ENCODE data around the gene SLC66A3. TPM values are rescaled to one million over a fixed set of nuclear protein-coding genes. Genes with fewer than 3 reads are reported as not detected.

The SLC66A3 gene
- total RNA-seq, 1 donor from 2014 or later: 6.0 TPM

DNA sequence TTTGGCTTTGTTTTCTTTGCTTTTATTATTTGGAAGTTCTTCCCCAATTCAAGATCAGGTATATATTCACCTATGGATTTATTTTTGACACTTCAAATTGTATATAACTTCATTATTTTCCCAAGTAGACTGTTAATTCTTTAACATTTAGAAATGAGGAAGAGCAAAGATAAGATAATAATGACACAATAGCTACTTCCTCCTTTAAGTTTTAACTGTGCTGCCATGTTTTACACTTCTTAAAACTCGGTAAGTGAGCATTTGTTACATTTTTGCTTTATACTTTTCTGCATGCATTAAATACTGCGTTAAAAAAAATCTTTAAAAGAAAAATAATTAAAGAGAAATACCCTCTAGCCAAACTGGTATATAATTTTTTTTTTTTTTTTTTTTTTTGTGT lies 32.5 kb downstream of the SLC66A3 start:
- H3K27me3 Mint-ChIP-seq (ENCODE audit: low read depth): no peaks in the 10 kb centered on the region
- H3K27ac Mint-ChIP-seq: no peak overlapping the region
- H3K9me3 Mint-ChIP-seq: no peaks in the 10 kb centered on the region
- peaks cover 20% of the 10 kb centered on the region for H3K36me3 Mint-ChIP-seq
- H3K4me1 Mint-ChIP-seq: peaks cover 2% of the 10 kb centered on the region
- TF ChIP-seq, protein P1, sequence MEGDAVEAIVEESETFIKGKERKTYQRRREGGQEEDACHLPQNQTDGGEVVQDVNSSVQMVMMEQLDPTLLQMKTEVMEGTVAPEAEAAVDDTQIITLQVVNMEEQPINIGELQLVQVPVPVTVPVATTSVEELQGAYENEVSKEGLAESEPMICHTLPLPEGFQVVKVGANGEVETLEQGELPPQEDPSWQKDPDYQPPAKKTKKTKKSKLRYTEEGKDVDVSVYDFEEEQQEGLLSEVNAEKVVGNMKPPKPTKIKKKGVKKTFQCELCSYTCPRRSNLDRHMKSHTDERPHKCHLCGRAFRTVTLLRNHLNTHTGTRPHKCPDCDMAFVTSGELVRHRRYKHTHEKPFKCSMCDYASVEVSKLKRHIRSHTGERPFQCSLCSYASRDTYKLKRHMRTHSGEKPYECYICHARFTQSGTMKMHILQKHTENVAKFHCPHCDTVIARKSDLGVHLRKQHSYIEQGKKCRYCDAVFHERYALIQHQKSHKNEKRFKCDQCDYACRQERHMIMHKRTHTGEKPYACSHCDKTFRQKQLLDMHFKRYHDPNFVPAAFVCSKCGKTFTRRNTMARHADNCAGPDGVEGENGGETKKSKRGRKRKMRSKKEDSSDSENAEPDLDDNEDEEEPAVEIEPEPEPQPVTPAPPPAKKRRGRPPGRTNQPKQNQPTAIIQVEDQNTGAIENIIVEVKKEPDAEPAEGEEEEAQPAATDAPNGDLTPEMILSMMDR (IDR thresholded peaks at IDR 0.05; ENCODE audit: unreplicated experiment): no peak
- H3K4me3 Mint-ChIP-seq: no peak overlapping the region
- DNase-seq (ENCODE audit: low spot score in 2 of 2, unreplicated experiment in 2 of 2): no peak

DNA sequence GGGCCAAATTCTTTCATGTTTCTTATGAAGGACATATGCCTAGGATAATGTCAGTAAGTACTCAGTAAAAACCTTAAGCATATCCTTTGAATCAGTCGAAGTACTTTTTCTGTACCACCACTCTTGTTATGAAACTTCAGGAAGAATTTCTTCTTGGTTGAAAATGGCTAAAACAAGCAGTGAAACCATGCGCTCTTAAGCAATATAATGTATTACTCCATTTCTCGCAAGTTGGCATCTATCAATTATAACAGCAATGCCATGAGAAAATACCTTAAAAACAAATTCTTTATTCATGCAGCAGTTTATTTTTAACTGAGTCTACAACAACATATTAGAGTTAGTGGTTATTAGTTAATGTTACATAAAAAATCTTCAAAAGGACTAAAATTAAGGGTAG lies 41.0 kb downstream of the SLC66A3 start:
- Mint-ChIP-seq H3K4me1 (peaks cover 2% of the 10 kb centered on the region), H3K36me3 (peaks cover 20% of the 10 kb centered on the region), H3K4me3 (no peak overlapping the region), H3K27ac (no peak overlapping the region), H3K9me3 (no peaks in the 10 kb centered on the region), H3K27me3 (ENCODE audit: low read depth) (no peaks in the 10 kb centered on the region)
- DNase-seq (ENCODE audit: low spot score in 2 of 2, unreplicated experiment in 2 of 2): no peak
- TF ChIP-seq, protein P1 (IDR thresholded peaks at IDR 0.05; ENCODE audit: unreplicated experiment): no peak

DNA sequence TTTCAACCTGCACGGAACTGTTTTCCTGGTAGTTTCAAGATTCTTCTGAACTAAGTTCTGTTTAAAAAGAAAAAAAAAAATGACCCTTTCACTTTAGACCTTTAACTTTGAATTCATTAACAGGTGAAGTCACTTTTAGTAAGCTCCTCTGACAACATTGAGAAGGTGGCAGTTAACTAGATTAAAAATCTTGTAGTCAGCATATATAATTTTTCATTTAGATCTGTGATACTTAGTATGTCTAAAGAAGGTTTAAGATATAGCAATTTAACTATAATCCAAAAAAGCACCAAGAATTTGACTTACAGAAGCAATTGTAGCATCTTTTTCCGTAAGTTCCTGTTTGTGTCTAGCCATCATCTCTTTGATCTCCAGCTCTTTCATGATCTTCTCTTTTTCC lies 45.4 kb downstream of the SLC66A3 start:
- H3K9me3 Mint-ChIP-seq: no peaks in the 10 kb centered on the region
- no peaks in the 10 kb centered on the region for H3K27me3 Mint-ChIP-seq (ENCODE audit: low read depth)
- H3K4me3 Mint-ChIP-seq: no peak overlapping the region
- TF ChIP-seq, protein P1 (IDR thresholded peaks at IDR 0.05; ENCODE audit: unreplicated experiment): no peak
- no peak for DNase-seq (ENCODE audit: low spot score in 2 of 2, unreplicated experiment in 2 of 2)
- no peak overlapping the region for H3K27ac Mint-ChIP-seq
- peaks cover 23% of the 10 kb centered on the region for H3K36me3 Mint-ChIP-seq
- no peaks in the 10 kb centered on the region for H3K4me1 Mint-ChIP-seq

DNA sequence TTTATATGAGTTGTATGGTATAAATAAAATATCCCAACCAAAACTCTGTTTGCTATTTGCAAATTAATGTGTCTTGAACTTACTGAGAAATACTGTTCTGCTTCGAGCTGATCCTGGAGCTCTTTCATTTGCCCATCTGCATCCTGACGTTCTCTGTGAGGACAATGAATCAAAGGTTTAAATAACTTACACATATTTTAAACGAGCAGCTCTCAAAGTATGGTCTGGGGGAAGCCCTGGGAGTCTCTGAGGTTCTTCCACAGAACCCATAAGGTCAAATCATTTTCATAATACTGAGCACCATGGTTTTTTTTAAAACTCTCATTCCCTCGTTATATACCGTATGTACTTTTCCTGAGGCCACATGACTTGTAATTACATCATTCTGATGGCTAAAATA lies 46.7 kb downstream of the SLC66A3 start:
- no peak overlapping the region for H3K27ac Mint-ChIP-seq

DNA sequence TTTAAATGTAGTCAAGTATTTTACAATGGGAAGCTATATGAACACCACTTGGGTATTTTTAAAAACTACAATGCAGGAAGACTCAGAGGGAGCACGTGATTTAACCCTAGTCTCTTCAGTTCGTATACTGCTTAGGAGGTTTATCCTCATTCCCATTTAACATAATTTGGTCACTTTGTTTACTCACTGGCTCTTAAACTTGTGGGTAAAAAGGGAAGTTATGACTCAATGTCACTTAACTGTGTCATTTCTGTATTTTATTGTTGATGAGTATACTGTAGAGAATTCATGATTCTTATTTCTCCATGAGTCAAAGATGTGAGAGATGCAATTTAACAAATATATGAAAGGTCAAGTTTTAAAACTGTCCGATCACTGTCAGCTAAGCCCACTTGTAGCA lies 48.2 kb downstream of the SLC66A3 start:
- Mint-ChIP-seq H3K4me3 (no peak overlapping the region), H3K9me3 (no peaks in the 10 kb centered on the region), H3K27me3 (ENCODE audit: low read depth) (no peaks in the 10 kb centered on the region), H3K4me1 (no peaks in the 10 kb centered on the region), H3K36me3 (peaks cover 23% of the 10 kb centered on the region), H3K27ac (no peak overlapping the region)
- TF ChIP-seq, protein P1 (IDR thresholded peaks at IDR 0.05; ENCODE audit: unreplicated experiment): no peak
- DNase-seq (ENCODE audit: low spot score in 2 of 2, unreplicated experiment in 2 of 2): no peak

More for the DNA sequence above, 46.7 kb downstream of the SLC66A3 start:
- Mint-ChIP-seq H3K4me1 (no peaks in the 10 kb centered on the region), H3K4me3 (no peak overlapping the region), H3K9me3 (no peaks in the 10 kb centered on the region), H3K27me3 (ENCODE audit: low read depth) (no peaks in the 10 kb centered on the region), H3K36me3 (peaks cover 20% of the 10 kb centered on the region)
- DNase-seq (ENCODE audit: low spot score in 2 of 2, unreplicated experiment in 2 of 2): no peak
- TF ChIP-seq, protein P1 (IDR thresholded peaks at IDR 0.05; ENCODE audit: unreplicated experiment): no peak

DNA sequence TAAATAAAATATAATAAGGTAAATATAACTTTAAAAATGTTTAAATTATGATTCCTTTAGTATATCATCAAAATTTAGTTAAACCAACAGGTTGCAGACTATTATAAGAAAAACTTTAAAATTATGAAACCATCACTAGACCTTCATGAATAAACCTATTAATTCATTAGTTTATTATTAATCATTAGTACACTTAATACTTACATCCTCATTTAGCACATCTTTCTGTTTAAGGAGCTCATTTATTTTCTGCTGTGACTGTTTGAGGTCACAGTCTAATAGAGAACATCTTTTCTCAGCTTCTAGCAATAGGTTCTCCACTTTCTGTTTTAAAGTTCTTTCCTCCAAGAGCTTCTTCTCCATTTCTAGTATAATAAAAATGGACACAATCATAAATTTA lies 52.8 kb downstream of the SLC66A3 start:
- H3K36me3 Mint-ChIP-seq: peaks cover 24% of the 10 kb centered on the region
- TF ChIP-seq, protein P1 (IDR thresholded peaks at IDR 0.05; ENCODE audit: unreplicated experiment): no peak
- H3K9me3 Mint-ChIP-seq: no peaks in the 10 kb centered on the region
- no peak overlapping the region for H3K27ac Mint-ChIP-seq
- DNase-seq (ENCODE audit: low spot score in 2 of 2, unreplicated experiment in 2 of 2): no peak
- no peaks in the 10 kb centered on the region for H3K27me3 Mint-ChIP-seq (ENCODE audit: low read depth)
- H3K4me1 Mint-ChIP-seq: no peaks in the 10 kb centered on the region
- H3K4me3 Mint-ChIP-seq: no peak overlapping the region

Data from mesothelial cell of epicardium (in vitro differentiated cells).